ENCODE measurements around the gene GSE1. TPM values are rescaled to one million over a fixed set of nuclear protein-coding genes. Genes with fewer than 3 reads are reported as not detected.

GSE1 gene
- total and polyA plus RNA-seq, 9 of the 15 experiments (the other 6 are each of a cell fraction or from before 2014, with no cell fraction given), result 12.2 to 244 (median 57.9) TPM

DNA sequence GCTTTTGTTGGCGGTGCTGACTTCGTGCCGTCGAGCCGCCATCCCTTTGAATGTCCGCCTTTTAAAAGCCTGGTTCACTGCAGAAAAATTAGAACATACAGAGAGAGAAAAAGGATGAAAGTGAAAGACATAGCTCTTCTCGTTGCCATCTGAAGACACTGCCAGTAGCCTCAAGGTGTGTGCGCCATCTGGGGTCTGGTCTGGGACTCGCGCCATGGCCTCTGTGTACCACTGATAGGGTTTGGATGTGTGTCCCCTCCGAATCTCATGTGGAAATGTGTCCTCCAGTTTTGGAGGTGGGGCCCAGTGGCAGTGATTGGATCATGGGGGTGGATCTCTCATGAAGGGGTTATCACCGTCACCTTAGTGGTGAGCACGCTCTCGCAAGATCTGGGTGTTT lies 15.5 kb downstream of the GSE1 start (continued):
- TF ChIP-seq RAD21 (CRISPR knock-in tag; conservative IDR thresholded peaks at IDR 0.05 in 1 of 2, IDR thresholded peaks at IDR 0.05 in 1 of 2) (peak in 1 of 2 experiments; percentile 16; a peak in 1 of 4 replicates), ZFPM2 (CRISPR knock-in tag; IDR thresholded peaks at IDR 0.05) (no peak), PHF20 (IDR thresholded peaks at IDR 0.05; ENCODE audit: partially characterized antibody) (no peak), SAFB2 (IDR thresholded peaks at IDR 0.05; ENCODE audit: borderline replicate concordance, low read depth, low read length, severe bottlenecking) (no peak)

DNA sequence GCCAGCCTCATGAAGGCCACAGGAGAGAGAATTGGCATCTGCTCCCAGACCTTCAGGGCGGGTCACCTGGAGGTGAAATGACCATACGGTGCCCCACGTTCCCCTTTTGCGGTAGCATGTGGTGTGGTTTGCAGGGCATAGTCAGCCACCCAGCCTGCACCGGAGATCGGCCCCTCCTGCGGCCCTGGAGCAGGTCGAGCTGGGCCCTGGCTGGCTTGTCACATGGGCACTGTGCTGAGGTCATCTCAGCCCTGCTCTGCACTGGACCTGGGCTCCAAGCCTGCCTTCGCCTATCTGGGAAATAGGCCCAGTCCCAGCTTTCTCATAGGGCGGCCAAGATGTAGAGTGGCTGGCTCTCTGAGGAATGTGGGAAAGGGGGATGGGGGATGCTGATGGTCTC lies 16.2 kb downstream of the GSE1 start:
- FAIRE-seq, result no peak
- Histone ChIP-seq H3K4me1 (replicated peaks in 1 of 2; ENCODE audit: control insufficient read depth in 2 of 2, insufficient read depth in 2 of 2, low read length in 2 of 2) (peaks cover 4 to 77% of the 10 kb centered on the region in 2 experiments; a peak in 2 of 5 replicates), H3K27ac (ENCODE audit: extremely low read depth, low read depth, low read length) (no peak overlapping the region), H3K79me2 (ENCODE audit: control insufficient read depth, insufficient read depth, low read length) (peaks cover 99% of the 10 kb centered on the region), H3K4me2 (ENCODE audit: insufficient read depth, low read length) (no peak overlapping the region), H4K20me1 (replicated peaks; ENCODE audit: control insufficient read depth, insufficient read depth, low read length) (peaks cover 73% of the 10 kb centered on the region), H3K9ac (ENCODE audit: insufficient read depth in 1 of 2, low read depth in 2 of 2, low read length in 2 of 2) (no peak overlapping the region), H2AFZ (ENCODE audit: low read depth, low read length) (no peak overlapping the region), H3K9me3 (replicated peaks; ENCODE audit: control insufficient read depth, insufficient read depth, low read depth, low read length) (peaks cover 5% of the 10 kb centered on the region; the same call in 1 of the 2 replicates), H3K9me1 (ENCODE audit: control insufficient read depth, insufficient read depth, low read length) (peaks cover 11% of the 10 kb centered on the region), H3K27me3 (ENCODE audit: control insufficient read depth in 2 of 2, insufficient read depth in 2 of 2, low read length in 2 of 2) (no peaks in the 10 kb centered on the region), H3K4me3 (no peak overlapping the region), H3K36me3 (ENCODE audit: control insufficient read depth, insufficient read depth, low read length) (peaks cover 97% of the 10 kb centered on the region; the same call in 2 of the 3 replicates)
- no TSS peak for BruUV-seq (replicated peaks)
- no peak for ATAC-seq
- 97% methylated on average over 10 of the region's 10 CpGs for WGBS (ENCODE audit: insufficient coverage, low coverage, missing lambda C conversion rate)
- CTCF ChIA-PET (ENCODE audit: low intra/inter-chr PET ratio), result no interaction called here
- intact Hi-C loops (cut with micrococcal nuclease), result no loop called here
- POLR2A ChIA-PET, result interaction anchor here (0.6 kb wide), 2 partner anchors 12 to 169 kb away, joined by 3 to 4 read pairs; no protein-coding TSS in a partner anchor
- in situ Hi-C loops (cut with MboI), result no loop called here
- DNase-seq (ENCODE audit: extremely low read depth in 1 of 4, low spot score in 3 of 4), result no peak
- TF ChIP-seq PHF20 (IDR thresholded peaks at IDR 0.05; ENCODE audit: partially characterized antibody), result no peak
- TF ChIP-seq NR2F6 (CRISPR knock-in tag; IDR thresholded peaks at IDR 0.05), result no peak
- no peak for TF ChIP-seq SMAD1 (IDR thresholded peaks at IDR 0.05; ENCODE audit: low read depth, low read length, partially characterized antibody)
- TF ChIP-seq CBFA2T2 (conservative IDR thresholded peaks at IDR 0.05), result no peak
- TF ChIP-seq RBM22 (IDR thresholded peaks at IDR 0.05; ENCODE audit: low read depth, low read length, poor library complexity, severe bottlenecking), result peak; percentile 83
- TF ChIP-seq TARDBP (IDR thresholded peaks at IDR 0.05), result no peak
- TF ChIP-seq CSDE1 (IDR thresholded peaks at IDR 0.05), result no peak
- 0 out of 2 replicates have a peak, but pooled peaks have one; percentile 17 for TF ChIP-seq SUPT5H (IDR thresholded peaks at IDR 0.05)
- TF ChIP-seq ZFP1 (CRISPR knock-in tag; IDR thresholded peaks at IDR 0.05), result no peak
- no peak for TF ChIP-seq PHF21A (IDR thresholded peaks at IDR 0.05; ENCODE audit: borderline replicate concordance, low read depth)
- peak; percentile 31; the same call in 1 of the 2 replicates for TF ChIP-seq POLR2A (conservative IDR thresholded peaks at IDR 0.05)
- TF ChIP-seq XRCC4 (IDR thresholded peaks at IDR 0.05; ENCODE audit: extremely low read depth, insufficient read depth, insufficient read length), result no peak
- peak; percentile 72 for TF ChIP-seq POLR2G (IDR thresholded peaks at IDR 0.05; ENCODE audit: low read depth, low read length)
- TF ChIP-seq ZNF253 (CRISPR knock-in tag; conservative IDR thresholded peaks at IDR 0.05), result no peak
